A549 (cell line): ENCODE data around the gene LLPH.

Source experiments
- ELK1 ChIP-seq: fragments of 150-350 bp; IDR thresholded peaks from 2 replicates; pipeline ENCODE4 v1.6.1; 2014; ENCODE audit warnings: low read depth, mild to moderate bottlenecking, low read length
- POLR2A ChIP-seq: IDR thresholded peaks from 2 replicates; pipeline ENCODE4 v1.6.1; 2012; ENCODE audit warnings: mild to moderate bottlenecking, low read length

GRCh38 chr12:66120477-66120876, 10.1 kb downstream of the LLPH start:
- TF ChIP-seq POLR2A (no peak), ELK1 (no peak)
